ENCODE data around the gene ECE2. TPM values are rescaled to one million over a fixed set of nuclear protein-coding genes. Genes with fewer than 3 reads are reported as not detected.

ECE2 gene
- total RNA-seq, 1 experiment from 2014 or later, result 0.46 TPM

DNA sequence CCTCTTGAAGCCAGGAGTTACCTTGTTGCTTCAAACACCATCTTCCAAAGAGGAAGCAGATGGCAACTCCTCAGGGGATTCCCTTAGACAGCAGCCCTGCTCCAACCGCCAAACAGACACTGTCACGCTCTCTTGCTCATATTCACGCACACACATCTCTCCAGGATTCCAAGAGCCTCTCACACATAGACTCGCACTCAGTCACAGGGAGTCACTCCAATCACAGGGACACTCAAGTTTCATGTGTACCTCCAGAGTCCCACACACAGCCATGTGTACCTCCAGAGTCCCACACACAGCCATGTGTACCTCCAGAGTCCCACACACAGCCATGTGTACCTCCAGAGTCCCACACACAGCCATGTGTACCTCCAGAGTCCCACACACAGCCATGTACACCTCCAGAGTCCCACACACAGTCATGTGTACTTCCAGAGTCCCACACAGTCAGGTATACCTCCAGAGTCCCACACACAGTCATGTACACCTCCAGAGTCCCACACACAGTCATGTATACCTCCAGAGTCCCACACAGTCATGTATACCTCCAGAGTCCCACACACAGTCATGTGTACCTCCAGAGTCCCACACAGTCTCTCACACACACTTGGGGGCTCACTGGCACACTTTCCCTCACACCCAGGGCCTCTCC lies 40.3 kb upstream of the ECE2 start:
- Mint-ChIP-seq H3K27ac (no peak overlapping the region), H3K9me3 (no peaks in the 10 kb centered on the region), H3K27me3 (ENCODE audit: low read depth) (peaks cover 38% of the 10 kb centered on the region), H3K4me1 (peaks cover 6% of the 10 kb centered on the region; the same call in 1 of the 2 replicates), H3K4me3 (no peak overlapping the region), H3K36me3 (no peaks in the 10 kb centered on the region)
- POLR2A ChIA-PET, result no interaction called here
- CTCF ChIA-PET, result interaction anchor here (1.1 to 7.5 kb wide), 4 partner anchors 7 to 331 kb away, joined by 3 to 88 read pairs (median 6); partner anchors contain the start of genes EEF1AKMT4 and VWA5B2
- TF ChIP-seq ELF4 (CRISPR knock-in tag; IDR thresholded peaks at IDR 0.05; ENCODE audit: low read depth) (no peak), TP53 (CRISPR knock-in tag; IDR thresholded peaks at IDR 0.05) (no peak), FOXP1 (CRISPR knock-in tag; IDR thresholded peaks at IDR 0.05; ENCODE audit: borderline replicate concordance) (no peak), ATF1 (CRISPR knock-in tag; IDR thresholded peaks at IDR 0.05) (no peak), ZNF396 (CRISPR knock-in tag; IDR thresholded peaks at IDR 0.05; ENCODE audit: borderline replicate concordance) (no peak), ZNF138 (CRISPR knock-in tag; conservative IDR thresholded peaks at IDR 0.05) (no peak), NR1H2 (CRISPR knock-in tag; IDR thresholded peaks at IDR 0.05) (no peak), PRRX2 (CRISPR knock-in tag; IDR thresholded peaks at IDR 0.05) (no peak), MXD4 (CRISPR knock-in tag; IDR thresholded peaks at IDR 0.05; ENCODE audit: borderline replicate concordance) (no peak), NFE2L1 (CRISPR knock-in tag; IDR thresholded peaks at IDR 0.05) (no peak), TCF7 (CRISPR knock-in tag; IDR thresholded peaks at IDR 0.05; ENCODE audit: low read depth) (no peak), GABPB1 (CRISPR knock-in tag; IDR thresholded peaks at IDR 0.05) (no peak), EMX1 (CRISPR knock-in tag; IDR thresholded peaks at IDR 0.05) (no peak)
- TF ChIP-seq, protein P1, sequence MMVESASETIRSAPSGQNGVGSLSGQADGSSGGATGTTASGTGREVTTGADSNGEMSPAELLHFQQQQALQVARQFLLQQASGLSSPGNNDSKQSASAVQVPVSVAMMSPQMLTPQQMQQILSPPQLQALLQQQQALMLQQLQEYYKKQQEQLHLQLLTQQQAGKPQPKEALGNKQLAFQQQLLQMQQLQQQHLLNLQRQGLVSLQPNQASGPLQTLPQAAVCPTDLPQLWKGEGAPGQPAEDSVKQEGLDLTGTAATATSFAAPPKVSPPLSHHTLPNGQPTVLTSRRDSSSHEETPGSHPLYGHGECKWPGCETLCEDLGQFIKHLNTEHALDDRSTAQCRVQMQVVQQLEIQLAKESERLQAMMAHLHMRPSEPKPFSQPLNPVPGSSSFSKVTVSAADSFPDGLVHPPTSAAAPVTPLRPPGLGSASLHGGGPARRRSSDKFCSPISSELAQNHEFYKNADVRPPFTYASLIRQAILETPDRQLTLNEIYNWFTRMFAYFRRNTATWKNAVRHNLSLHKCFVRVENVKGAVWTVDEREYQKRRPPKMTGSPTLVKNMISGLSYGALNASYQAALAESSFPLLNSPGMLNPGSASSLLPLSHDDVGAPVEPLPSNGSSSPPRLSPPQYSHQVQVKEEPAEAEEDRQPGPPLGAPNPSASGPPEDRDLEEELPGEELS (CRISPR knock-in tag; IDR thresholded peaks at IDR 0.05), result no peak
- TF ChIP-seq, protein P2, sequence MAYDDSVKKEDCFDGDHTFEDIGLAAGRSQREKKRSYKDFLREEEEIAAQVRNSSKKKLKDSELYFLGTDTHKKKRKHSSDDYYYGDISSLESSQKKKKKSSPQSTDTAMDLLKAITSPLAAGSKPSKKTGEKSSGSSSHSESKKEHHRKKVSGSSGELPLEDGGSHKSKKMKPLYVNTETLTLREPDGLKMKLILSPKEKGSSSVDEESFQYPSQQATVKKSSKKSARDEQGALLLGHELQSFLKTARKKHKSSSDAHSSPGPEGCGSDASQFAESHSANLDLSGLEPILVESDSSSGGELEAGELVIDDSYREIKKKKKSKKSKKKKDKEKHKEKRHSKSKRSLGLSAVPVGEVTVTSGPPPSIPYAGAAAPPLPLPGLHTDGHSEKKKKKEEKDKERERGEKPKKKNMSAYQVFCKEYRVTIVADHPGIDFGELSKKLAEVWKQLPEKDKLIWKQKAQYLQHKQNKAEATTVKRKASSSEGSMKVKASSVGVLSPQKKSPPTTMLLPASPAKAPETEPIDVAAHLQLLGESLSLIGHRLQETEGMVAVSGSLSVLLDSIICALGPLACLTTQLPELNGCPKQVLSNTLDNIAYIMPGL (CRISPR knock-in tag; IDR thresholded peaks at IDR 0.05), result no peak
- TF ChIP-seq, protein P3, sequence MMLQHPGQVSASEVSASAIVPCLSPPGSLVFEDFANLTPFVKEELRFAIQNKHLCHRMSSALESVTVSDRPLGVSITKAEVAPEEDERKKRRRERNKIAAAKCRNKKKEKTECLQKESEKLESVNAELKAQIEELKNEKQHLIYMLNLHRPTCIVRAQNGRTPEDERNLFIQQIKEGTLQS (CRISPR knock-in tag; conservative IDR thresholded peaks at IDR 0.05), result no peak
- TF ChIP-seq, protein P4, sequence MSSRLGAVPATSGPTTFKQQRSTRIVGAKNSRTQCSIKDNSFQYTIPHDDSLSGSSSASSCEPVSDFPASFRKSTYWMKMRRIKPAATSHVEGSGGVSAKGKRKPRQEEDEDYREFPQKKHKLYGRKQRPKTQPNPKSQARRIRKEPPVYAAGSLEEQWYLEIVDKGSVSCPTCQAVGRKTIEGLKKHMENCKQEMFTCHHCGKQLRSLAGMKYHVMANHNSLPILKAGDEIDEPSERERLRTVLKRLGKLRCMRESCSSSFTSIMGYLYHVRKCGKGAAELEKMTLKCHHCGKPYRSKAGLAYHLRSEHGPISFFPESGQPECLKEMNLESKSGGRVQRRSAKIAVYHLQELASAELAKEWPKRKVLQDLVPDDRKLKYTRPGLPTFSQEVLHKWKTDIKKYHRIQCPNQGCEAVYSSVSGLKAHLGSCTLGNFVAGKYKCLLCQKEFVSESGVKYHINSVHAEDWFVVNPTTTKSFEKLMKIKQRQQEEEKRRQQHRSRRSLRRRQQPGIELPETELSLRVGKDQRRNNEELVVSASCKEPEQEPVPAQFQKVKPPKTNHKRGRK (CRISPR knock-in tag; IDR thresholded peaks at IDR 0.05; ENCODE audit: borderline replicate concordance), result no peak
- TF ChIP-seq, protein P5, sequence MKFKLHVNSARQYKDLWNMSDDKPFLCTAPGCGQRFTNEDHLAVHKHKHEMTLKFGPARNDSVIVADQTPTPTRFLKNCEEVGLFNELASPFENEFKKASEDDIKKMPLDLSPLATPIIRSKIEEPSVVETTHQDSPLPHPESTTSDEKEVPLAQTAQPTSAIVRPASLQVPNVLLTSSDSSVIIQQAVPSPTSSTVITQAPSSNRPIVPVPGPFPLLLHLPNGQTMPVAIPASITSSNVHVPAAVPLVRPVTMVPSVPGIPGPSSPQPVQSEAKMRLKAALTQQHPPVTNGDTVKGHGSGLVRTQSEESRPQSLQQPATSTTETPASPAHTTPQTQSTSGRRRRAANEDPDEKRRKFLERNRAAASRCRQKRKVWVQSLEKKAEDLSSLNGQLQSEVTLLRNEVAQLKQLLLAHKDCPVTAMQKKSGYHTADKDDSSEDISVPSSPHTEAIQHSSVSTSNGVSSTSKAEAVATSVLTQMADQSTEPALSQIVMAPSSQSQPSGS (CRISPR knock-in tag; IDR thresholded peaks at IDR 0.05; ENCODE audit: borderline replicate concordance, low read depth), result no peak
- TF ChIP-seq, protein P6, sequence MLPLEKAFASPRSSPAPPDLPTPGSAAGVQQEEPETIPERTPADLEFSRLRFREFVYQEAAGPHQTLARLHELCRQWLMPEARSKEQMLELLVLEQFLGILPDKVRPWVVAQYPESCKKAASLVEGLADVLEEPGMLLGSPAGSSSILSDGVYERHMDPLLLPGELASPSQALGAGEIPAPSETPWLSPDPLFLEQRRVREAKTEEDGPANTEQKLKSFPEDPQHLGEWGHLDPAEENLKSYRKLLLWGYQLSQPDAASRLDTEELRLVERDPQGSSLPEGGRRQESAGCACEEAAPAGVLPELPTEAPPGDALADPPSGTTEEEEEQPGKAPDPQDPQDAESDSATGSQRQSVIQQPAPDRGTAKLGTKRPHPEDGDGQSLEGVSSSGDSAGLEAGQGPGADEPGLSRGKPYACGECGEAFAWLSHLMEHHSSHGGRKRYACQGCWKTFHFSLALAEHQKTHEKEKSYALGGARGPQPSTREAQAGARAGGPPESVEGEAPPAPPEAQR (CRISPR knock-in tag; IDR thresholded peaks at IDR 0.05), result no peak
- TF ChIP-seq, protein P7, sequence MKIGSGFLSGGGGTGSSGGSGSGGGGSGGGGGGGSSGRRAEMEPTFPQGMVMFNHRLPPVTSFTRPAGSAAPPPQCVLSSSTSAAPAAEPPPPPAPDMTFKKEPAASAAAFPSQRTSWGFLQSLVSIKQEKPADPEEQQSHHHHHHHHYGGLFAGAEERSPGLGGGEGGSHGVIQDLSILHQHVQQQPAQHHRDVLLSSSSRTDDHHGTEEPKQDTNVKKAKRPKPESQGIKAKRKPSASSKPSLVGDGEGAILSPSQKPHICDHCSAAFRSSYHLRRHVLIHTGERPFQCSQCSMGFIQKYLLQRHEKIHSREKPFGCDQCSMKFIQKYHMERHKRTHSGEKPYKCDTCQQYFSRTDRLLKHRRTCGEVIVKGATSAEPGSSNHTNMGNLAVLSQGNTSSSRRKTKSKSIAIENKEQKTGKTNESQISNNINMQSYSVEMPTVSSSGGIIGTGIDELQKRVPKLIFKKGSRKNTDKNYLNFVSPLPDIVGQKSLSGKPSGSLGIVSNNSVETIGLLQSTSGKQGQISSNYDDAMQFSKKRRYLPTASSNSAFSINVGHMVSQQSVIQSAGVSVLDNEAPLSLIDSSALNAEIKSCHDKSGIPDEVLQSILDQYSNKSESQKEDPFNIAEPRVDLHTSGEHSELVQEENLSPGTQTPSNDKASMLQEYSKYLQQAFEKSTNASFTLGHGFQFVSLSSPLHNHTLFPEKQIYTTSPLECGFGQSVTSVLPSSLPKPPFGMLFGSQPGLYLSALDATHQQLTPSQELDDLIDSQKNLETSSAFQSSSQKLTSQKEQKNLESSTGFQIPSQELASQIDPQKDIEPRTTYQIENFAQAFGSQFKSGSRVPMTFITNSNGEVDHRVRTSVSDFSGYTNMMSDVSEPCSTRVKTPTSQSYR (CRISPR knock-in tag; IDR thresholded peaks at IDR 0.05), result no peak
- DNase-seq (ENCODE audit: low spot score), result no peak
- no peak for ATAC-seq

Data from WTC11 (cell line).